Right forelimb (tissue), 1 donor: ENCODE results near the gene ZXDC.
A peak's percentile ranks its signal among the peaks of the same experiment; 100 is the strongest.

Experiments
- DNase-seq: peaks from one replicate; pipeline ENCODE4 v3.0.0-alpha.2; 2018

Gene ZXDC

GRCh38 chr3:126475413-126476114 lies at the start of gene ZXDC:
ZXDC (minus strand) TSS chr3:126475891; CDS start chr3:126475865, 26 bp downstream.
- peak; percentile 95 for DNase-seq

- no peak for DNase-seq
Observed at GRCh38 chr3:126525091-126525852, 49.6 kb upstream of the ZXDC start.

GRCh38 chr3:126524429-126524988 lies 48.8 kb upstream of the ZXDC start:
- no peak for DNase-seq

- DNase-seq = peak; percentile 66
Observed at GRCh38 chr3:126523745-126524428, 48.2 kb upstream of the ZXDC start, which contains the start of gene CHST13. CHST13 (plus strand) TSS chr3:126524155; CDS start chr3:126524333, 178 bp downstream.

GRCh38 chr3:126522363-126522788 lies 46.7 kb upstream of the ZXDC start:
- DNase-seq = peak; percentile 75

GRCh38 chr3:126521122-126521891 lies 45.6 kb upstream of the ZXDC start:
- DNase-seq = no peak

GRCh38 chr3:126519506-126520455 lies 44.1 kb upstream of the ZXDC start:
- no peak for DNase-seq

- DNase-seq = no peak
Observed at GRCh38 chr3:126518779-126519177, 43.1 kb upstream of the ZXDC start.

- DNase-seq = no peak
Observed at GRCh38 chr3:126517986-126518778, 42.5 kb upstream of the ZXDC start.

- no peak for DNase-seq
Observed at GRCh38 chr3:126517291-126517951, 41.7 kb upstream of the ZXDC start, which contains the start of gene UROC1. UROC1 (minus strand) TSS chr3:126517773; CDS start chr3:126517719, 54 bp downstream.

- no peak for DNase-seq
Observed at GRCh38 chr3:126516936-126517290, 41.2 kb upstream of the ZXDC start.

- no peak for DNase-seq
Observed at GRCh38 chr3:126516152-126516935, 40.7 kb upstream of the ZXDC start.

GRCh38 chr3:126515066-126515706 lies 39.5 kb upstream of the ZXDC start:
- no peak for DNase-seq

GRCh38 chr3:126514161-126514560 lies 38.5 kb upstream of the ZXDC start:
- no peak for DNase-seq

- no peak for DNase-seq
Observed at GRCh38 chr3:126512916-126513650, 37.4 kb upstream of the ZXDC start.

- DNase-seq = no peak
Observed at GRCh38 chr3:126512026-126512425, 36.3 kb upstream of the ZXDC start.

GRCh38 chr3:126511291-126511690 lies 35.6 kb upstream of the ZXDC start:
- no peak for DNase-seq
